WTC11 (cell line): ENCODE measurements around the gene GGCX. TPM values are rescaled to one million over a fixed set of nuclear protein-coding genes. Genes with fewer than 3 reads are reported as not detected.
"Not testable (repeated sequence)": the region's sequence is repeated elsewhere in the genome, so short reads cannot be mapped to it uniquely, and the experiment has no call there.

ENCODE experiments used
- ATAC-seq: fragments of 200-7000 bp; cut with Tn5 transposase; 2 replicates; pipeline ENCODE4 v1.10.0; 2021; ENCODE audit warnings: mild to moderate bottlenecking, moderate library complexity
- CTCF ChIA-PET: fragments of 300-600 bp; sonication (Branson Sonifier 250); formaldehyde crosslinking; loops from one replicate; lab custom pipeline; 2021; ENCODE audit warnings: antibody characterized with exemption; lab: Charles Lee
- POLR2A ChIA-PET: fragments of 350-600 bp; sonication (Branson Sonifier 250); formaldehyde crosslinking; loops from one replicate; lab custom pipeline; 2021; ENCODE audit warnings: antibody characterized with exemption; lab: Charles Lee
- DNase-seq: peaks from one replicate; pipeline ENCODE4 v3.0.0; 2021; ENCODE audit warnings: low spot score
- H3K27ac Mint-ChIP-seq: 2 replicates; pipeline ENCODE4 v1.8.0; 2021; ENCODE audit warnings: mixed read lengths
- H3K27me3 Mint-ChIP-seq: 2 replicates; pipeline ENCODE4 v1.8.0; 2021; ENCODE audit warnings: low read depth, mild to moderate bottlenecking, moderate library complexity, mixed read lengths
- H3K36me3 Mint-ChIP-seq: 2 replicates; pipeline ENCODE4 v1.8.0; 2021; ENCODE audit warnings: mixed read lengths
- H3K4me1 Mint-ChIP-seq: 2 replicates; pipeline ENCODE4 v1.8.0; 2022; ENCODE audit warnings: mixed read lengths
- H3K4me3 Mint-ChIP-seq: 2 replicates; pipeline ENCODE4 v1.8.0; 2021; ENCODE audit warnings: mild to moderate bottlenecking, moderate library complexity, mixed read lengths
- H3K9me3 Mint-ChIP-seq: 2 replicates; pipeline ENCODE4 v1.8.0; 2021; ENCODE audit warnings: mixed read lengths
- AFF4 ChIP-seq: sonication (generic); formaldehyde crosslinking; IDR thresholded peaks from 2 replicates; pipeline ENCODE4 v1.8.1; 2023; ENCODE audit warnings: mild to moderate bottlenecking, missing genetic modification reagents, borderline replicate concordance
- AR ChIP-seq: fragments of 250-450 bp; sonication (Bioruptor Pico); IDR thresholded peaks from 2 replicates; pipeline ENCODE4 v1.9.0; 2021; ENCODE audit warnings: mild to moderate bottlenecking
- CTCF ChIP-seq: fragments of 200-600 bp; IDR thresholded peaks from 2 replicates; pipeline ENCODE4 v1.8.0; 2022; ENCODE audit warnings: antibody characterized with exemption
- ESRRA ChIP-seq: sonication (generic); formaldehyde crosslinking; IDR thresholded peaks from 2 replicates; pipeline ENCODE4 v1.8.1; 2022; ENCODE audit warnings: mild to moderate bottlenecking, missing genetic modification reagents, borderline replicate concordance
- ETV6 ChIP-seq: sonication (generic); formaldehyde crosslinking; IDR thresholded peaks from 2 replicates; pipeline ENCODE4 v1.8.1; 2022; ENCODE audit warnings: mild to moderate bottlenecking, missing genetic modification reagents
- FOXP1 ChIP-seq: sonication (generic); formaldehyde crosslinking; IDR thresholded peaks from 2 replicates; pipeline ENCODE4 v1.8.0; 2022; ENCODE audit warnings: missing genetic modification reagents, mild to moderate bottlenecking, moderate library complexity, borderline replicate concordance
- GRHL2 ChIP-seq: fragments of 250-450 bp; sonication (Bioruptor Pico); IDR thresholded peaks from 2 replicates; pipeline ENCODE4 v1.8.0; 2022; ENCODE audit warnings: mild to moderate bottlenecking, moderate library complexity; ENCODE audit not compliant: insufficient replicate concordance, severe bottlenecking
- GTF2I ChIP-seq: fragments of 250-450 bp; sonication (Bioruptor Pico); conservative IDR thresholded peaks from 2 replicates; pipeline ENCODE4 v1.4.0; 2021; ENCODE audit warnings: mild to moderate bottlenecking
- KAT7 ChIP-seq: sonication (generic); formaldehyde crosslinking; IDR thresholded peaks from 2 replicates; pipeline ENCODE4 v1.8.1; 2023; ENCODE audit warnings: missing genetic modification reagents, mild to moderate bottlenecking, borderline replicate concordance
- MAX ChIP-seq: sonication (generic); formaldehyde crosslinking; IDR thresholded peaks from 2 replicates; pipeline ENCODE4 v1.8.0; 2022; ENCODE audit warnings: mild to moderate bottlenecking, missing genetic modification reagents
- NFATC4 ChIP-seq: fragments of 250-450 bp; sonication (Bioruptor Pico); IDR thresholded peaks from 2 replicates; pipeline ENCODE4 v1.9.0; 2021; ENCODE audit warnings: mild to moderate bottlenecking
- NFE2L1 ChIP-seq: sonication (generic); formaldehyde crosslinking; IDR thresholded peaks from 2 replicates; pipeline ENCODE4 v1.8.1; 2023; ENCODE audit warnings: missing genetic modification reagents
- NFYB ChIP-seq: sonication (generic); formaldehyde crosslinking; conservative IDR thresholded peaks from 2 replicates; pipeline ENCODE4 v1.8.0; 2022; ENCODE audit warnings: low read depth, missing genetic modification reagents
- PREB ChIP-seq: sonication (generic); formaldehyde crosslinking; IDR thresholded peaks from 2 replicates; pipeline ENCODE4 v1.8.1; 2022; ENCODE audit warnings: mild to moderate bottlenecking, missing genetic modification reagents, moderate library complexity, borderline replicate concordance
- PRRX2 ChIP-seq: fragments of 250-450 bp; sonication (Bioruptor Pico); IDR thresholded peaks from 2 replicates; pipeline ENCODE4 v1.8.0; 2021; ENCODE audit warnings: mild to moderate bottlenecking
- RORB ChIP-seq: fragments of 250-450 bp; sonication (Bioruptor Pico); IDR thresholded peaks from 2 replicates; pipeline ENCODE4 v1.9.0; 2021; ENCODE audit warnings: mild to moderate bottlenecking
- SMAD4 ChIP-seq: sonication (generic); formaldehyde crosslinking; IDR thresholded peaks from 2 replicates; pipeline ENCODE4 v1.8.0; 2022; ENCODE audit warnings: mild to moderate bottlenecking, missing genetic modification reagents
- SP1 ChIP-seq: sonication (generic); formaldehyde crosslinking; conservative IDR thresholded peaks from 2 replicates; pipeline ENCODE4 v1.8.1; 2022; ENCODE audit warnings: missing genetic modification reagents
- TP53 ChIP-seq: sonication (generic); formaldehyde crosslinking; IDR thresholded peaks from 2 replicates; pipeline ENCODE4 v1.8.1; 2023; ENCODE audit warnings: mild to moderate bottlenecking, missing genetic modification reagents
- ZNF396 ChIP-seq: fragments of 250-450 bp; sonication (Bioruptor Pico); IDR thresholded peaks from 2 replicates; pipeline ENCODE4 v1.8.0; 2021; ENCODE audit warnings: mild to moderate bottlenecking, moderate library complexity, borderline replicate concordance
- ZNF416 ChIP-seq: fragments of 250-450 bp; sonication (Bioruptor Pico); IDR thresholded peaks from 2 replicates; pipeline ENCODE4 v1.9.0; 2021; ENCODE audit warnings: mild to moderate bottlenecking, inconsistent platforms
- ZSCAN18 ChIP-seq: fragments of 250-450 bp; sonication (Bioruptor Pico); IDR thresholded peaks from 2 replicates; pipeline ENCODE4 v2.1.2; 2022; ENCODE audit warnings: mild to moderate bottlenecking, moderate library complexity
- total RNA-seq: library from RNA; stranded (reverse); gene quantifications from 3 replicates; pipeline ENCODE4 v1.2.3, GENCODE V29; 2021

GGCX gene
- total RNA-seq, 1 experiment from 2014 or later = 40.9 TPM

GRCh38 chr2:85592299-85592698 is 31.0 kb upstream of the GGCX start:
- H3K27ac Mint-ChIP-seq, CTCF ChIA-PET, H3K9me3 Mint-ChIP-seq, H3K36me3 Mint-ChIP-seq, ATAC-seq, DNase-seq, H3K4me3 Mint-ChIP-seq: not testable (repeated sequence)
- POLR2A ChIA-PET = interaction anchor here (0.6 to 1.1 kb wide), 2 partner anchors 17 to 20 kb away, joined by 3 to 4 read pairs; partner anchors contain the start of gene C2orf68
- Mint-ChIP-seq H3K27me3 (peaks cover 13% of the 10 kb centered on the region), H3K4me1 (peaks cover 14% of the 10 kb centered on the region)

GRCh38 chr2:85591563-85591962 is 30.3 kb upstream of the GGCX start:
- Mint-ChIP-seq H3K4me1 (peaks cover 14% of the 10 kb centered on the region), H3K36me3 (peaks cover 2% of the 10 kb centered on the region; the same call in 1 of the 2 replicates), H3K9me3 (no peaks in the 10 kb centered on the region)
- CTCF ChIA-PET = interaction anchor here (0.5 to 0.8 kb wide), 2 partner anchors 26 to 40 kb away, joined by 3 to 5 read pairs; no protein-coding TSS in a partner anchor
- POLR2A ChIA-PET = interaction anchor here (1.0 to 1.1 kb wide), 2 partner anchors 14 to 20 kb away, joined by 3 to 9 read pairs; partner anchors contain the start of genes C2orf68 and VAMP8
- TF ChIP-seq KAT7 (no peak), SP1 (CRISPR knock-in tag) (no peak), GTF2I (no peak), ETV6 (CRISPR knock-in tag) (no peak)
- TF ChIP-seq, all 79 proteins: peak for 0
- ATAC-seq (no peak), DNase-seq (no peak)
- Mint-ChIP-seq H3K27me3 (peaks cover 13% of the 10 kb centered on the region), H3K27ac (peak overlapping the region; percentile 49; the same call in 1 of the 2 replicates), H3K4me3 (no peak overlapping the region)

- Mint-ChIP-seq H3K9me3 (no peaks in the 10 kb centered on the region), H3K27ac (no peak overlapping the region), H3K4me1 (peaks cover 14% of the 10 kb centered on the region), H3K4me3 (no peak overlapping the region), H3K27me3 (peaks cover 17% of the 10 kb centered on the region), H3K36me3 (peaks cover 2% of the 10 kb centered on the region; the same call in 1 of the 2 replicates)
- ATAC-seq (no peak), DNase-seq (no peak)
- POLR2A ChIA-PET = interaction anchor here (1.0 kb wide), 2 partner anchors 9 to 14 kb away, joined by 3 to 9 read pairs; partner anchors contain the start of gene VAMP8
- CTCF ChIA-PET = interaction anchor here (0.5 to 0.8 kb wide), 2 partner anchors 25 to 39 kb away, joined by 3 to 5 read pairs; no protein-coding TSS in a partner anchor
- TF ChIP-seq ZSCAN18 (CRISPR knock-in tag) (no peak), ZNF416 (CRISPR knock-in tag) (no peak), FOXP1 (CRISPR knock-in tag) (no peak), ESRRA (CRISPR knock-in tag) (no peak), NFATC4 (CRISPR knock-in tag) (no peak), PREB (CRISPR knock-in tag) (no peak), PRRX2 (CRISPR knock-in tag) (no peak), CTCF (no peak), TP53 (no peak), AR (CRISPR knock-in tag) (no peak), ZNF396 (CRISPR knock-in tag) (no peak), GRHL2 (CRISPR knock-in tag) (no peak), RORB (CRISPR knock-in tag) (no peak), NFE2L1 (CRISPR knock-in tag) (no peak), MAX (CRISPR knock-in tag) (no peak), SMAD4 (no peak), NFYB (CRISPR knock-in tag) (no peak), AFF4 (CRISPR knock-in tag) (no peak)
These were observed 29.7 kb upstream of the GGCX start for GRCh38 chr2:85590950-85591349.
